ENCODE data around the gene ARID1A. TPM values are rescaled to one million over a fixed set of nuclear protein-coding genes. Genes with fewer than 3 reads are reported as not detected.

ARID1A gene
- total RNA-seq, 1 donor from 2014 or later = 142 TPM

DNA sequence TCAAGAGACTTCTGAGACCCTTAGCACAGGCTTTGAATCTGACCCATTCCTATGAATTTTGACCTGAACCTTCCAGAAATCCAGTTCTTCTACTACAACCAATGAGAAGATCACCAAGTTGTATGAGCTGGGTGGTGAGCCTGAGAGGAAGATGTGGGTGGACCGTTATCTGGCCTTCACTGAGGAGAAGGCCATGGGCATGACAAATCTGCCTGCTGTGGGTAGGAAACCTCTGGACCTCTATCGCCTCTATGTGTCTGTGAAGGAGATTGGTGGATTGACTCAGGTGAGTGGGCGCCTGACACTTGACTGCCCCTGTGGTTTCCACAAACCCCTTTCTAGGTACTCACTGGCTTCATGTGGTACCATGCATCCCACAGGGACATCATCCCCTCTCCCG lies 71.9 kb downstream of the ARID1A start:
- peaks cover 5% of the 10 kb centered on the region for H3K4me1 Mint-ChIP-seq
- ATAC-seq (ENCODE audit: low read depth) (no peak), DNase-seq (no peak)
- ChIA-PET POLR2A (interaction anchor here (1.8 kb wide), 1 partner anchor 70 kb away, joined by 4 read pairs; no protein-coding TSS in a partner anchor), CTCF (no interaction called here)
- TF ChIP-seq, protein P1, sequence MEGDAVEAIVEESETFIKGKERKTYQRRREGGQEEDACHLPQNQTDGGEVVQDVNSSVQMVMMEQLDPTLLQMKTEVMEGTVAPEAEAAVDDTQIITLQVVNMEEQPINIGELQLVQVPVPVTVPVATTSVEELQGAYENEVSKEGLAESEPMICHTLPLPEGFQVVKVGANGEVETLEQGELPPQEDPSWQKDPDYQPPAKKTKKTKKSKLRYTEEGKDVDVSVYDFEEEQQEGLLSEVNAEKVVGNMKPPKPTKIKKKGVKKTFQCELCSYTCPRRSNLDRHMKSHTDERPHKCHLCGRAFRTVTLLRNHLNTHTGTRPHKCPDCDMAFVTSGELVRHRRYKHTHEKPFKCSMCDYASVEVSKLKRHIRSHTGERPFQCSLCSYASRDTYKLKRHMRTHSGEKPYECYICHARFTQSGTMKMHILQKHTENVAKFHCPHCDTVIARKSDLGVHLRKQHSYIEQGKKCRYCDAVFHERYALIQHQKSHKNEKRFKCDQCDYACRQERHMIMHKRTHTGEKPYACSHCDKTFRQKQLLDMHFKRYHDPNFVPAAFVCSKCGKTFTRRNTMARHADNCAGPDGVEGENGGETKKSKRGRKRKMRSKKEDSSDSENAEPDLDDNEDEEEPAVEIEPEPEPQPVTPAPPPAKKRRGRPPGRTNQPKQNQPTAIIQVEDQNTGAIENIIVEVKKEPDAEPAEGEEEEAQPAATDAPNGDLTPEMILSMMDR (IDR thresholded peaks at IDR 0.05) = no peak
- H3K9me3 Mint-ChIP-seq = no peaks in the 10 kb centered on the region
- no peaks in the 10 kb centered on the region for H3K27me3 Mint-ChIP-seq
- peaks cover 96% of the 10 kb centered on the region for H3K36me3 Mint-ChIP-seq (ENCODE audit: low read depth)
- intact Hi-C loops (cut with micrococcal nuclease) = no loop called here
- no peak overlapping the region for H3K27ac Mint-ChIP-seq
- H3K4me3 Mint-ChIP-seq = no peak overlapping the region

DNA sequence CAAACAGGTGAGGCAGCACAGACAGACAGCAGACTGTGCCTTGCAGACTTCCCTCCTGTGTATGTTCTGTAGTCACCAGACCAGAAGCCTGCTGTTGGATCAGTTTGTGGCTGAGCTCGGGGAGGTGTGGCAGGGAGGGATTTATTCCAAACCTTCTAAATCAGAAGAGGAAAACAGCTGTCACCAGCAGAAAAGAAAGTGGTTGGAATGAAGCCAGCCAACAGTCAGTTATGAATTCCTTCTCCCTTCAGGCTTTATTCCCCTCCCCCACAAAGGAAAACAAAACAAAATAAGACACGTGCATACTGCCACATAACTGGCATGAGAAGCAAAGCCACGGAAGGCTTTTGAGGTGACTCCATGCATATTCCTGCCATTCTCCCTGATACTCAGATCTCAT lies 72.9 kb downstream of the ARID1A start:
- no peak overlapping the region for H3K27ac Mint-ChIP-seq
- POLR2A ChIA-PET = interaction anchor here (0.6 to 0.7 kb wide), 2 partner anchors 19 to 150 kb away, joined by 3 to 4 read pairs; partner anchors contain the start of gene PIGV
- no peak overlapping the region for H3K4me3 Mint-ChIP-seq
- CTCF ChIA-PET = no interaction called here
- intact Hi-C loops (cut with micrococcal nuclease) = no loop called here
- no peaks in the 10 kb centered on the region for H3K27me3 Mint-ChIP-seq
- DNase-seq (no peak), ATAC-seq (ENCODE audit: low read depth) (no peak)
- H3K9me3 Mint-ChIP-seq = no peaks in the 10 kb centered on the region
- TF ChIP-seq, protein P1 (IDR thresholded peaks at IDR 0.05) = no peak
- peaks cover 5% of the 10 kb centered on the region for H3K4me1 Mint-ChIP-seq
- peaks cover 96% of the 10 kb centered on the region for H3K36me3 Mint-ChIP-seq (ENCODE audit: low read depth)

DNA sequence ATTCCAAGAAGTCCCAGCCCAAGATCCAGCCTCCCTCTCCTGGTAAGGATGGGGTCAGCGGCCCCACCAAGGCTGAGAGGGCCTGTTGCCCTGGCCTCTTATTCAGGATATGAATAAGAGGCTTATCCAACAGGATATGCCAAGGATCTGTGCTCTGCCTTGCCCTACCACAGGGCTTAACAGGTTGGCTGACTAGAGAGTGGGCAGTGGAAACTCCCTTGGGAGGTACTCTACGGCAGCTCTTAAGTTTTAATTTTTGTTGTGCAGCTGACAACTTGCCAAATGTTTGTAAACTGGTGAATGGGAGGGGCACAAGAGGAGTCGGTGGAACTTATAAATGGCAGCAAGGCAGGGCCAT lies 75.4 kb downstream of the ARID1A start:
- Mint-ChIP-seq H3K4me3 (no peak overlapping the region), H3K36me3 (ENCODE audit: low read depth) (peaks cover 98% of the 10 kb centered on the region), H3K27ac (peak overlapping the region; percentile 65), H3K4me1 (peaks cover 5% of the 10 kb centered on the region), H3K27me3 (no peaks in the 10 kb centered on the region), H3K9me3 (no peaks in the 10 kb centered on the region)
- POLR2A ChIA-PET = interaction anchor here (0.9 to 1.7 kb wide), 2 partner anchors 16 to 78 kb away, joined by 3 to 9 read pairs; partner anchors contain the start of gene PIGV
- DNase-seq (no peak), ATAC-seq (ENCODE audit: low read depth) (no peak)
- TF ChIP-seq, protein P1 (IDR thresholded peaks at IDR 0.05) = no peak
- CTCF ChIA-PET = interaction anchor here (1.1 to 2.3 kb wide), 3 partner anchors 11 to 169 kb away, joined by 3 to 10 read pairs (median 7); no protein-coding TSS in a partner anchor
- intact Hi-C loops (cut with micrococcal nuclease) = no loop called here

DNA sequence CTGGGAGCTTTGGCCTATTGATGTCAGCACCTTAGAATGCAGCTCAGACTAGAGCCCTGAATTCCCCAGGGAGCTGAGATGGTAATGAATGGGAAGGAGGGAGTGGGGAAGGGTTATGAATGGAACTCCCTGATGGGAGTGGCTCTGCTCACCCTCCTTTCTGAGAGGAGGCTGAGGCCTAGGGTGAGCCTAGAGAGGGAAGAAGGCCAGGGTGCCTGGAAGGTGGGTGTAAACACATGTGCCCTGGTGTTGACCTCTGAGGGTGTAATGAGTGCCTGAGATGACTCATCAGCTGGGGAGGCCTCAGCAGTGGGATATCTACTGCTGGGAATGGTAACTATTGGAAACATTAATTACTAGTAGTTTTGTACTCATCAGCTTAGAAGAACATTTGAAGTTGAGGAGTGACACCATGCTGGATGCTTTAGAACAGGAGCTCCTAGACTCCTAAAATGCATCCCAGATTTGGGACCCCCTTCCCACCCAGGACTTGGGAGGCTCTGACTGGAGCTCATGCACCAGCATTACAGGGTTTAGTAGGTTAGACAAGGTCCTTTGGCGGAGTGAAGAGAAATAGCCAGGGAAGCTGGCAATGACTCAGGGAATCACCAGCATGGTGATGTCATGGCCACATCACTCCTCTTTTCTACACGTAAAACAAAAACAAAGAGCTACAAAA lies 76.0 kb downstream of the ARID1A start:
- H3K27ac Mint-ChIP-seq = peak overlapping the region; percentile 65
- CTCF ChIA-PET = interaction anchor here (1.1 to 2.3 kb wide), 3 partner anchors 10 to 170 kb away, joined by 3 to 10 read pairs (median 7); no protein-coding TSS in a partner anchor
- no peak overlapping the region for H3K4me3 Mint-ChIP-seq
- no peaks in the 10 kb centered on the region for H3K27me3 Mint-ChIP-seq
- peaks cover 5% of the 10 kb centered on the region for H3K4me1 Mint-ChIP-seq
- intact Hi-C loops (cut with micrococcal nuclease) = no loop called here
- H3K36me3 Mint-ChIP-seq (ENCODE audit: low read depth) = peaks cover 98% of the 10 kb centered on the region
- TF ChIP-seq, protein P1 (IDR thresholded peaks at IDR 0.05) = no peak
- H3K9me3 Mint-ChIP-seq = no peaks in the 10 kb centered on the region
- DNase-seq = no peak
- ATAC-seq (ENCODE audit: low read depth) = peak; percentile 68
- POLR2A ChIA-PET = interaction anchor here (0.9 to 1.7 kb wide), 2 partner anchors 16 to 79 kb away, joined by 3 to 9 read pairs; partner anchors contain the start of gene PIGV

DNA sequence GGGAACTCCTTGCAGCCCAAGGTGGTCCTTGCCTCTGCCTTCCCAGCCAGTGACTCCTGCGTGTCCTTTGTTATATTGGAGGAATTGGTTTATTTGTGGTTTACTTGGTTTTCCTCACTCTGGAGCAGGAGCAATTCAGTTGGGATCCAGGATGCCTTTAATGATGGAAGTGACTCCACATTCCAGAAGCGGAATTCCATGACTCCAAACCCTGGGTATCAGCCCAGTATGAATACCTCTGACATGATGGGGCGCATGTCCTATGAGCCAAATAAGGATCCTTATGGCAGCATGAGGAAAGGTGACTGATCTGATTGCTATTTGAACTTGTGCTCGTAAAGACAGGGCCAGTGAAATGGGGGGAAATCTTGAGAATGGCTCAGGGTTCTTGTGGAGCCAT lies 76.9 kb downstream of the ARID1A start:
- ChIA-PET CTCF (interaction anchor here (2.1 to 2.3 kb wide), 2 partner anchors 16 to 170 kb away, joined by 7 to 10 read pairs; no protein-coding TSS in a partner anchor), POLR2A (interaction anchor here (1.6 to 1.7 kb wide), 2 partner anchors 15 kb away, joined by 4 to 9 read pairs; partner anchors contain the start of gene PIGV)

More for the DNA sequence above, 76.9 kb downstream of the ARID1A start:
- TF ChIP-seq, protein P1 (IDR thresholded peaks at IDR 0.05) = no peak
- Mint-ChIP-seq H3K36me3 (ENCODE audit: low read depth) (peaks cover 98% of the 10 kb centered on the region), H3K27ac (peak overlapping the region; percentile 42), H3K4me3 (no peak overlapping the region), H3K4me1 (peaks cover 5% of the 10 kb centered on the region), H3K9me3 (no peaks in the 10 kb centered on the region), H3K27me3 (no peaks in the 10 kb centered on the region)
- DNase-seq (no peak), ATAC-seq (ENCODE audit: low read depth) (no peak)
- intact Hi-C loops (cut with micrococcal nuclease) = no loop called here

All from activated B cell treated with CpG ODN at 0.5 μM for 24 hours (primary cell).